Fibroblast of mammary gland (primary cell): ENCODE measurements around the gene SYNJ2.

ENCODE experiments used
- DNase-seq: peaks from one replicate; pipeline ENCODE4 v3.0.0-alpha.2; 2010; ENCODE audit warnings: low read depth
- H3K4me3 ChIP-seq: 2 replicates; pipeline ENCODE4 v1.5.1; 2011; ENCODE audit warnings: low read depth, mild to moderate bottlenecking, low read length, moderate library complexity; ENCODE audit not compliant: control insufficient read depth
- TF ChIP-seq, protein P1 (sequence below): conservative IDR thresholded peaks from 2 replicates; pipeline ENCODE4 v1.5.1; 2011; ENCODE audit warnings: low read depth, low read length, inconsistent platforms; ENCODE audit not compliant: control insufficient read depth, insufficient read depth

The SYNJ2 gene

DNA sequence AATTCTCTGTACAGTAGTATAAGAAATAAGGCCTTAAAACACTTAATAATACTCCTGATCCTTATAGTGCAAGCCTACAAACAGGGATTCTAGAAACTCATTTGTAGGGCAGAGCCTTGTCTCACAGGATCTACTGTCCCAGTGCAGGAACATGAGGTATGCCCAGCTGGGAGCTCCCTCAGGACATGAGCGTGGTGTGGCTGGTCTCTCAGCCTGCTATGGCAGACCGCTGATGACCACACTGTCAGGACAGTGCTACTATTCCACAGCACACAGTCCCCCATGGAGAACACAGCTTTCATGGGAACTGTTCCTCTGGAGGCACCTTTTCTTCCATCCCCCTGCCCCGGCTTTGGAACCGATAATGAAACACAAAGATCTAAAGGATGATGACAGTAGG lies 133.4 kb downstream of the SYNJ2 start:
- H3K4me3 ChIP-seq: no peak overlapping the region
- TF ChIP-seq, protein P1, sequence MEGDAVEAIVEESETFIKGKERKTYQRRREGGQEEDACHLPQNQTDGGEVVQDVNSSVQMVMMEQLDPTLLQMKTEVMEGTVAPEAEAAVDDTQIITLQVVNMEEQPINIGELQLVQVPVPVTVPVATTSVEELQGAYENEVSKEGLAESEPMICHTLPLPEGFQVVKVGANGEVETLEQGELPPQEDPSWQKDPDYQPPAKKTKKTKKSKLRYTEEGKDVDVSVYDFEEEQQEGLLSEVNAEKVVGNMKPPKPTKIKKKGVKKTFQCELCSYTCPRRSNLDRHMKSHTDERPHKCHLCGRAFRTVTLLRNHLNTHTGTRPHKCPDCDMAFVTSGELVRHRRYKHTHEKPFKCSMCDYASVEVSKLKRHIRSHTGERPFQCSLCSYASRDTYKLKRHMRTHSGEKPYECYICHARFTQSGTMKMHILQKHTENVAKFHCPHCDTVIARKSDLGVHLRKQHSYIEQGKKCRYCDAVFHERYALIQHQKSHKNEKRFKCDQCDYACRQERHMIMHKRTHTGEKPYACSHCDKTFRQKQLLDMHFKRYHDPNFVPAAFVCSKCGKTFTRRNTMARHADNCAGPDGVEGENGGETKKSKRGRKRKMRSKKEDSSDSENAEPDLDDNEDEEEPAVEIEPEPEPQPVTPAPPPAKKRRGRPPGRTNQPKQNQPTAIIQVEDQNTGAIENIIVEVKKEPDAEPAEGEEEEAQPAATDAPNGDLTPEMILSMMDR: no peak
- DNase-seq: no peak

DNA sequence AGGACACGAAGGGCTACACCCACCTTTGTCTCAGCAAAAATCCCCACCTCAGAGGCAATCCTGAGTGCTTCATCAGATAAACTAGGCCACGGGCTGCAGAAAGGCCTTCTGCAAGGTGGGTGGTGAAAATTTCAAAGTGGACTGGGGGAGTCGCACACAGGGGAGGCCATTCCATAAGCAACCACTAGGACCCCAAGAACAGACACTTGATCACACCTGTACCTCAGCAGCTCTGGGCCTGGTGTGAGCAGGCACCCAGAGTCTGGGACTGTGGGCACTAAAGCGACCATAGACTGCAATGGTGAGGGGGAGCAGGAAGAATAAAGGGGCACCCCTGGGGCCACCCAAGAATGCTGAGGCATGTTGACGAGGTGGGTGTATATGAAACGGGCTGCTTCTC lies 133.8 kb downstream of the SYNJ2 start:
- no peak for DNase-seq
- TF ChIP-seq, protein P1: no peak

DNA sequence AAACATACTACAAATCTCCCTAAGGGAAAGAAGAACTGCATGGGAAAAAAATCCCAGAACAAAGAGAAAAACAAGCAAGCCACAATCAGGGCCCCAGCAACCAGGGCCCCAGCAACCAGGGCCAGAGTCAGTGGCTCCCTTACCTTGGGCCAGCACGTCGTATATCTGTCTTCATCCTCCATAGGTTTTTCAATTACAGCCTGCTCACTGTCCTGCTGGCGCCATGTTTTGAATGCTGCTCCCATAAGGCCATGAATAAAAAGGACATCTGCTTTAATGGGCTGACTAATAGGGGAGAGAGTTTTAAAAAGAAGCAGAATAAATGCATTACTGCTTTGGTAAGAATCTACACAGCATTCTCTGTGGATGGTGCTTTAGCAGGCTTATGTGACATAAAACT lies 137.2 kb downstream of the SYNJ2 start:
- H3K4me3 ChIP-seq: no peak overlapping the region
- TF ChIP-seq, protein P1: no peak
- no peak for DNase-seq

More for the DNA sequence above, 133.8 kb downstream of the SYNJ2 start:
- H3K4me3 ChIP-seq: no peak overlapping the region

DNA sequence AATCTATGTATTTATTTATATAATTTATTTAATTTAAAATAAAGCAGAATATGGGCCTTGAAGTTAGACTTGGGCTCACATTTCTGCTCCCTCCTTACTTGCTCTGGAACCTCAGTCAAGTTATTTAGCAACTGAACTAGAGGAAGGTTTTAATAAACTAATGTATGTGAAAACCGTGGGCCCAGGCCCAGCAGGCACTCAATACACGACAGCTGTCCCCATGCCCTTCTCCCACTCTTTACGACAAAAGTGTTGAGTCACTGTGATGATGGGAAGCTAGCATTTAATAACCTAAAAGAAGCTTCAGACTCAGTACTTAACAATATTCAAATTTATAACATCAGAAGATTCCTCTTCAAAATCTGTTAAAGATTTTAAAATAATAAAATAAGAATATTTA lies 139.7 kb downstream of the SYNJ2 start:
- no peak overlapping the region for H3K4me3 ChIP-seq
- DNase-seq: no peak
- TF ChIP-seq, protein P1: no peak

DNA sequence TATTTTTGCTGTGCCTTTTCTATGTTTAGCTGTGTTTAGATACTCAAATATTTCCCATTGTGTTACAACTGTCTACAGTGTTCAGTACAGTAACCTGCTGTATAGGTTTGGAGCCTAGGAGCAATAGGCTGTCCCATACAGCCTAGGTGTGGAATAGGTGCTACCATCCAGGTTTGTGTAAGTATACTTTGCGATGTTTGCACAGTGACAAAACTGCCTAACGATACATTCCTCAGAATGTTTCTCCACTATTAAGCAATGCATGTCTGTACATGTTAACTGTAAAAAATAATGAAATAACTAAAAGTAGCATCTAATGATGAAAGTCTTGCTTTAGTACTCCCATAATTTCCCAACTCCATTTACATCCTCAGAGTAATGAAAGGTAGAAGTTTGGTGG lies 140.4 kb downstream of the SYNJ2 start:
- no peak overlapping the region for H3K4me3 ChIP-seq
- no peak for DNase-seq
- TF ChIP-seq, protein P1: no peak

DNA sequence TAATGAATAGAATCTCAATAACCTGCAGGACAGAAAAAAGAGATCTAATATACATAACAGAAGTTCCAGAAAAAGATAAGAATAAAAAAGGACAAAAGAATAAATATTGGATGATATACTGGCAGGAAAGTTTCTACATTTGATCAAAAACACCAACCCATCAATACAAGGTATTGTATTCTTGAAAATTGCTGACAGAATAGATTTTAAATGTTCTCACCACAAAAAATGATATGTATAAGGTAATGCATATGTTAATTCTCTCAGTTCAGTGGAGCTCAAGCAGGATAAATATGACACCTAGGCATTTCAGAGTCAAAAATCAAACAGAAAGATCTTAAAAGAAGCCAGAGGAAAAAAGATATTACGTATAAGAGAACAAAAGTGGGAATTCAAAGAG lies 142.6 kb downstream of the SYNJ2 start:
- DNase-seq: no peak
- H3K4me3 ChIP-seq: no peak overlapping the region
- TF ChIP-seq, protein P1: no peak

DNA sequence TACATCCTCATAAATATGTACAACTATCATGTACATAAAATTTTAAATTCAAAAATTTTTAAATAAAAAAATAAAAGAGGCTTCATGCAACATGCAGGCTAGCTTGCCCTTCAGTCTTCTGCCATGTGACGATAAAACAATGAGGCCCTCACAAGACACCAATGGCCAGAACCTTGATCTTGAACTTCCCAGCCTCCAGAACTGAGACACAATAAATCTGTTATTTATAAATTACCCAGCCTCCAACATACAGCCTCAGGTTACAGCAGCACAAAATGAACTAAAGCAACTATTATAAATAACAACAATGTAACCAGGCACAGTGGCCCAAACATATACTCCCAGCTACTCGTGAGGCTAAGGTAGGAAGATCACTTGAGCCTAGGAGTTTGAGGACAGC lies 143.6 kb downstream of the SYNJ2 start:
- H3K4me3 ChIP-seq: no peak overlapping the region
- TF ChIP-seq, protein P1: no peak
- no peak for DNase-seq
